ENCODE measurements around the gene KDM7A.

KDM7A gene

GRCh38 chr7:140192176-140192575 is 15.4 kb upstream of the KDM7A start:
- TF ChIP-seq, protein P1, sequence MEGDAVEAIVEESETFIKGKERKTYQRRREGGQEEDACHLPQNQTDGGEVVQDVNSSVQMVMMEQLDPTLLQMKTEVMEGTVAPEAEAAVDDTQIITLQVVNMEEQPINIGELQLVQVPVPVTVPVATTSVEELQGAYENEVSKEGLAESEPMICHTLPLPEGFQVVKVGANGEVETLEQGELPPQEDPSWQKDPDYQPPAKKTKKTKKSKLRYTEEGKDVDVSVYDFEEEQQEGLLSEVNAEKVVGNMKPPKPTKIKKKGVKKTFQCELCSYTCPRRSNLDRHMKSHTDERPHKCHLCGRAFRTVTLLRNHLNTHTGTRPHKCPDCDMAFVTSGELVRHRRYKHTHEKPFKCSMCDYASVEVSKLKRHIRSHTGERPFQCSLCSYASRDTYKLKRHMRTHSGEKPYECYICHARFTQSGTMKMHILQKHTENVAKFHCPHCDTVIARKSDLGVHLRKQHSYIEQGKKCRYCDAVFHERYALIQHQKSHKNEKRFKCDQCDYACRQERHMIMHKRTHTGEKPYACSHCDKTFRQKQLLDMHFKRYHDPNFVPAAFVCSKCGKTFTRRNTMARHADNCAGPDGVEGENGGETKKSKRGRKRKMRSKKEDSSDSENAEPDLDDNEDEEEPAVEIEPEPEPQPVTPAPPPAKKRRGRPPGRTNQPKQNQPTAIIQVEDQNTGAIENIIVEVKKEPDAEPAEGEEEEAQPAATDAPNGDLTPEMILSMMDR (conservative IDR thresholded peaks at IDR 0.05; ENCODE audit: low read length): no peak
- H3K4me3 ChIP-seq (ENCODE audit: low read length): no peak overlapping the region
- no peak for DNase-seq (ENCODE audit: low read depth)

DNA sequence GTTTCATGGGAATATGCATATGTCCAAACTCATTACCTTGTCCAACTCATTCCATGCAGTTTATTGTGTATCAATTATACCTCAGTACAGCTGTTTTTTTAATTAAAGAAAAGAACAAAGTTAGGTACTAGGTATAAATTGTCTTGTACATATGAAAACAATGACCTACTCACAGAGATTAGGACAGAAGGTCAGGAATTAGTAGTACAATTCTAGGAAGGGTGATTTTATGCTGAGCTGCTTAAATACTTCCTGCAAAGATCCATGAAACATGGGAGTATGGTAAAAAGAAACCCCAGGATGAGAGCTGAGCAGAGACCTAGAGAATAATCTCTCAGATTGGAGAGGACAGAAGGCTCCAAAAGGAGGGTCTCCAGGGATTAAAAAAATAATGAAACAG is 13.8 kb upstream of the KDM7A start:
- H3K4me3 ChIP-seq (ENCODE audit: low read length): no peak overlapping the region
- TF ChIP-seq, protein P1 (conservative IDR thresholded peaks at IDR 0.05; ENCODE audit: low read length): no peak
- no peak for DNase-seq (ENCODE audit: low read depth)

DNA sequence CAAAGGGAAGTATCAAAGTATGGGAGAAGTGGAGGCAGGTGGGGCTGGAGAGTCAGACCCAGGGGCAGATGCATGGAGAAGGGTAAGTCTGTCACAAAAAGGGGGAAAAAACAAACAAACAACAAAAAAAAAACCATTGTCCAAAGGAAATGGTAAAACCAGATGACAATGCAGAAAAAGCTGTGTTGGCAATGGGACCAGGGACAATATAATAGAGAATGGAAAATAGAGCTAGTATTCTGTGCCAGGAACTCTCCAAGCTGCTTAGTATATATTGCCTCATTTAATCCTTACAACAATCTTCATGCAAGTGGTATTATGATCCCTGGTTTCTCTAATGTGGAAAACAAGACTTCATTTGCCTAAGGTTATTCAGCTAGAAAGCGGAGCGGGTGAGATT is 13.1 kb upstream of the KDM7A start:
- TF ChIP-seq, protein P1 (conservative IDR thresholded peaks at IDR 0.05; ENCODE audit: low read length): no peak
- DNase-seq (ENCODE audit: low read depth): no peak
- H3K4me3 ChIP-seq (ENCODE audit: low read length): no peak overlapping the region

- DNase-seq (ENCODE audit: low read depth): no peak
- TF ChIP-seq, protein P1 (conservative IDR thresholded peaks at IDR 0.05; ENCODE audit: low read length): no peak
- H3K4me3 ChIP-seq (ENCODE audit: low read length): no peak overlapping the region
Measured at GRCh38 chr7:140182917-140183316, 6.1 kb upstream of the KDM7A start.

DNA sequence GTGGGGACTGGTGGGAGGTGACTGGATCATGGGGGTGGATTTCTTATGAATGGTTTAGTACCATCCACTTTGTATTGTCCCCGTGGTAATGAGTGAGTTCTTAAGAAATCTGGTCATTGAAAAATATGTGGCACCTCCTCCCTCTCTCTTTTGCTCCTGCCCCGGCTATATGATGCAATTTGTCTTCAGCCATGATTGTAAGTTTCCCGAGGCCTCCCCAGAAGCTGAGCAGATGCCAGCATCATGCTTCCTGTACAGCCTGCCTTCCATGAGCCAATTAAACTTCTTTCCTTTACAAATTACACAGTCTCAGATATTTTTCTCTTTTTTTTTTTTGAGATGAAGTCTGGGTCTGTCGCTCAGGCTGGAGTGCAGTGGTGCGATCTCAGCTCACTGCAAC is 2.6 kb upstream of the KDM7A start:
- DNase-seq (ENCODE audit: low read depth): no peak
- H3K4me3 ChIP-seq (ENCODE audit: low read length): no peak overlapping the region
- TF ChIP-seq, protein P1 (conservative IDR thresholded peaks at IDR 0.05; ENCODE audit: low read length): no peak

DNA sequence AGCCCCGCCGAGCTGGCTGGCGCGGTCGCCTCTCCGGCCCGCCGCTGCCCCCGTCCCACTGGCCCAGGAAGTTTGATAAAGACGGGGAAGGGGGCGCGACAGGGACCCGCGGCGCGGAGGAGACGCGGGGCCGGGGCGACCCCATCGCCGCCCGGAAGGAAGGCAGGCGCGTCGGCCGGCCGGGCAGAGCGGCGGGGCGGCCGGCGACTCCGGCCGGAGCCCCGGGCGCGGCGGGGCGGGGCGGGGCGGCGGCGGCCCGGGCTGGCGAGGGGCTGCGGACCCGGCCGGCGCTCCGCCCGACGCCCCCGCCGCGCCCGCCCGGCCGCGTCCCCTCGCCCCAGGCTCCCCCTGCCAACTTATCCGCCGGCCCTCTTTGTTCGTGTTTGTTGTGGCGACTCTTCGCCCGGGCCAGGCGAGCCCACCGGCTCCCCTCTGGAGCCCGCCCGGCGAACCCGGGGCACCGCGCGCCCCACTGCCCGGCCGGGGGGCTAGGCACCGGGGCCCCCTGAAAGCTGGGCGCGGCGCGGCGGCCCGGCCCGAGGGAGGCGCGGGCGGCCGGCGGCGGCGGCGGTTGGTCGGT is 571 bp downstream of the KDM7A start:
- no peak for DNase-seq (ENCODE audit: low read depth)
- peak overlapping the region; percentile 67 for H3K4me3 ChIP-seq (ENCODE audit: low read length)
- TF ChIP-seq, protein P1 (conservative IDR thresholded peaks at IDR 0.05; ENCODE audit: low read length): no peak

GRCh38 chr7:140175221-140176121 is 1.3 kb downstream of the KDM7A start:
- peak; percentile 96 for DNase-seq (ENCODE audit: low read depth)
- TF ChIP-seq, protein P1 (conservative IDR thresholded peaks at IDR 0.05; ENCODE audit: low read length): peak; percentile 93
- peak overlapping the region; percentile 67 for H3K4me3 ChIP-seq (ENCODE audit: low read length)
